H9 (cell line): ENCODE data around the gene ZNF831. TPM values are rescaled to one million over a fixed set of nuclear protein-coding genes. Genes with fewer than 3 reads are reported as not detected.

Source experiments
- DNase-seq: peaks from one replicate; pipeline ENCODE4 v3.0.0-alpha.2; 2017
- H2AFZ ChIP-seq: one replicate; pipeline ENCODE4 v1.6.1; 2013; ENCODE audit warnings: mild to moderate bottlenecking, low read length, control low read depth, moderate library complexity
- H2AK5ac ChIP-seq: 2 replicates; pipeline ENCODE4 v1.6.1; 2013; ENCODE audit warnings: low read length, control low read depth, mixed read lengths; ENCODE audit not compliant: insufficient read length
- H2BK120ac ChIP-seq: one replicate; pipeline ENCODE4 v1.6.1; 2013; ENCODE audit warnings: low read depth, mild to moderate bottlenecking, low read length, control low read depth, inconsistent platforms; ENCODE audit not compliant: poor library complexity, severe bottlenecking
- H2BK12ac ChIP-seq: 2 replicates; pipeline ENCODE4 v1.6.1; 2013; ENCODE audit warnings: low read length, control low read depth, mixed read lengths, low read depth; ENCODE audit not compliant: insufficient read length
- H2BK15ac ChIP-seq: 2 replicates; pipeline ENCODE4 v1.6.1; 2013; ENCODE audit warnings: low read depth, low read length, control low read depth
- H2BK20ac ChIP-seq: one replicate; pipeline ENCODE4 v1.6.1; 2013; ENCODE audit warnings: low read depth, mild to moderate bottlenecking, low read length, control low read depth, inconsistent platforms; ENCODE audit not compliant: poor library complexity, severe bottlenecking
- H2BK5ac ChIP-seq: 2 replicates; pipeline ENCODE4 v1.6.1; 2013; ENCODE audit warnings: low read length, control low read depth, mixed read lengths; ENCODE audit not compliant: insufficient read length
- H3K14ac ChIP-seq: 2 replicates; pipeline ENCODE4 v1.6.1; 2013; ENCODE audit warnings: low read length, control low read depth; ENCODE audit not compliant: insufficient read depth
- H3K18ac ChIP-seq: 2 replicates; pipeline ENCODE4 v1.6.1; 2013; ENCODE audit warnings: low read depth, mild to moderate bottlenecking, mixed read lengths, low read length, control low read depth; ENCODE audit not compliant: insufficient read length
- H3K23ac ChIP-seq: 2 replicates; pipeline ENCODE4 v1.6.1; 2013; ENCODE audit warnings: low read length, control low read depth, mixed read lengths, low read depth; ENCODE audit not compliant: insufficient read length
- H3K23me2 ChIP-seq: 2 replicates; pipeline ENCODE4 v1.6.1; 2013; ENCODE audit warnings: low read depth, mild to moderate bottlenecking, mixed read lengths, low read length, control low read depth; ENCODE audit not compliant: insufficient read length, poor library complexity, severe bottlenecking
- H3K27ac ChIP-seq: 2 replicates; pipeline ENCODE4 v1.5.1; 2013; ENCODE audit warnings: low read length, control low read depth, mixed read lengths, low read depth; ENCODE audit not compliant: insufficient read length
- H3K27me3 ChIP-seq: 2 replicates; pipeline ENCODE4 v1.6.1; 2013; ENCODE audit warnings: low read length, control low read depth, inconsistent platforms; ENCODE audit not compliant: insufficient read depth
- H3K4ac ChIP-seq: 2 replicates; pipeline ENCODE4 v1.6.1; 2013; ENCODE audit warnings: low read depth, mild to moderate bottlenecking, control low read depth, inconsistent platforms, low read length, moderate library complexity
- H3K4me1 ChIP-seq: 2 replicates; pipeline ENCODE4 v1.6.1; 2013; ENCODE audit warnings: low read length, control low read depth, inconsistent platforms; ENCODE audit not compliant: insufficient read depth
- H3K4me2 ChIP-seq: 2 replicates; pipeline ENCODE4 v1.6.1; 2013; ENCODE audit warnings: low read length, control low read depth, mixed read lengths; ENCODE audit not compliant: insufficient read length, insufficient read depth
- H3K56ac ChIP-seq: 2 replicates; pipeline ENCODE4 v1.6.1; 2013; ENCODE audit warnings: low read depth, mild to moderate bottlenecking, mixed read lengths, low read length, control low read depth; ENCODE audit not compliant: insufficient read length
- H3K79me1 ChIP-seq: 2 replicates; pipeline ENCODE4 v1.6.1; 2013; ENCODE audit warnings: low read depth, mild to moderate bottlenecking, moderate library complexity, low read length, control low read depth, inconsistent platforms; ENCODE audit not compliant: insufficient read depth, poor library complexity, severe bottlenecking
- H3K79me2 ChIP-seq: 2 replicates; pipeline ENCODE4 v1.6.1; 2013; ENCODE audit warnings: low read length, control low read depth, inconsistent platforms; ENCODE audit not compliant: insufficient read depth
- H3K9ac ChIP-seq: 2 replicates; pipeline ENCODE4 v1.6.1; 2013; ENCODE audit warnings: low read length, control low read depth, mixed read lengths; ENCODE audit not compliant: insufficient read length; ENCODE audit errors: extremely low read depth
- H3K9me3 ChIP-seq: one replicate; pipeline ENCODE4 v1.6.1; 2013; ENCODE audit warnings: low read depth, low read length, inconsistent platforms; ENCODE audit not compliant: control insufficient read depth
- H3T11ph ChIP-seq: one replicate; pipeline ENCODE4 v1.6.1; 2013; ENCODE audit warnings: mild to moderate bottlenecking, low read length, control low read depth, inconsistent platforms
- H4K20me1 ChIP-seq: one replicate; pipeline ENCODE4 v1.6.1; 2013; ENCODE audit not compliant: control insufficient read depth, insufficient read length, insufficient read depth
- H4K5ac ChIP-seq: 2 replicates; pipeline ENCODE4 v1.6.1; 2013; ENCODE audit warnings: low read depth, mild to moderate bottlenecking, mixed read lengths, low read length, control low read depth; ENCODE audit not compliant: insufficient read length
- H4K8ac ChIP-seq: replicated peaks from 2 replicates; pipeline ENCODE4 v1.6.1; 2013; ENCODE audit warnings: low read length, control low read depth, mixed read lengths, low read depth; ENCODE audit not compliant: insufficient read length
- H4K91ac ChIP-seq: 2 replicates; pipeline ENCODE4 v1.6.1; 2013; ENCODE audit warnings: low read depth, mild to moderate bottlenecking, moderate library complexity, mixed read lengths, low read length, control low read depth; ENCODE audit not compliant: insufficient read length
- H3K27ac Mint-ChIP-seq, 3 experiments: 2 replicates in 2 of 3; 3 replicates in 1 of 3; pipeline ENCODE4 v1.8.0; 2020 to 2021; ENCODE audit warnings: mixed read lengths in 3 of 3, mild to moderate bottlenecking in 1 of 3, moderate library complexity in 1 of 3
- H3K27me3 Mint-ChIP-seq: 2 replicates; pipeline ENCODE4 v1.8.0; 2021; ENCODE audit warnings: low read depth, mild to moderate bottlenecking, moderate library complexity, mixed read lengths
- H3K36me3 Mint-ChIP-seq, 3 experiments: 2 replicates in 2 of 3; 3 replicates in 1 of 3; pipeline ENCODE4 v1.8.0; 2020 to 2021; ENCODE audit warnings: low read depth in 3 of 3, mixed read lengths in 3 of 3; ENCODE audit not compliant: insufficient read depth in 1 of 3
- H3K4me1 Mint-ChIP-seq, 2 experiments: 2 replicates each; pipeline ENCODE4 v1.8.0; 2020; ENCODE audit warnings: mixed read lengths in 2 of 2
- H3K4me3 Mint-ChIP-seq, 2 experiments: 2 replicates in 1 of 2; 3 replicates in 1 of 2; pipeline ENCODE4 v1.8.0; 2020 to 2021; ENCODE audit warnings: mild to moderate bottlenecking in 2 of 2, mixed read lengths in 2 of 2, moderate library complexity in 1 of 2
- H3K9me3 Mint-ChIP-seq, 2 experiments: 2 replicates in 1 of 2; 3 replicates in 1 of 2; pipeline ENCODE4 v1.8.0; 2020; ENCODE audit warnings: mild to moderate bottlenecking in 2 of 2, mixed read lengths in 2 of 2, moderate library complexity in 1 of 2
- WGBS: extraction: QIAGEN DNeasy Blood & Tissue Kit; methylation state at CpG from one replicate; pipeline ENCODE4 v1.1.7; 2013; ENCODE audit warnings: missing lambda C conversion rate, low lambda C conversion rate, mixed read lengths; ENCODE audit not compliant: insufficient read length; ENCODE audit errors: extremely low coverage; 5-methylcytosine and 5-hydroxymethylcytosine counted together
- total RNA-seq: library from RNA; stranded (reverse); gene quantifications from 2 replicates; pipeline ENCODE4 v1.2.1, GENCODE V29; 2021
- TF ChIP-seq, protein P1 (sequence below): fragments of 200-600 bp; sonication (generic); conservative IDR thresholded peaks from 3 replicates; pipeline ENCODE4 v1.8.0; 2021; ENCODE audit warnings: antibody characterized with exemption, mild to moderate bottlenecking

The ZNF831 gene
- total RNA-seq, 1 experiment from 2014 or later = not detected

DNA sequence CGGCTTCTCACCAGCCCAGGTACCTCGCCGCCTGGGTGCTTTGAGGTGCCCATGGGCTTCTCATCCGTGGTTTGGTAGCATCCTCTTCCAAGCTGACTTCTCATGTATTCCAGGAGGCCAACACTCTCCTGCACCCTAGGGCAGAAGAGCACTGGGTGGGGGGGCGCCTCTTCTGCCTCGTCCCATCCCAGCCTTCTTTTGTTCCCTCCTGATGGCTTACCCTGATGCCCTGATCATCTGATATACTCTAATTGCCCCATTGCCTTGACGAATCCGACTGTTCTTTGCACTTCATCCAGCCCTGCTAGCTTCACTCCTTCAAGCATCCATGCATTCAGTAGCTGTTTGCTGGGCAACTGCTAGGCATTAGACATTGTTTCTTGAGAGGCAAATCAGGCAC lies 60.6 kb downstream of the ZNF831 start:
- Histone ChIP-seq H4K8ac (no peak overlapping the region), H3K9me3 (no peaks in the 10 kb centered on the region), H3K9ac (no peak overlapping the region), H2AFZ (no peak overlapping the region), H3K23ac (no peak overlapping the region), H4K20me1 (no peaks in the 10 kb centered on the region), H3K79me2 (no peaks in the 10 kb centered on the region), H3K4ac (no peak overlapping the region), H3K27ac (no peak overlapping the region), H3K23me2 (peaks cover 7% of the 10 kb centered on the region), H2AK5ac (no peak overlapping the region), H2BK20ac (no peak overlapping the region), H3K79me1 (no peaks in the 10 kb centered on the region), H3K18ac (no peak overlapping the region), H3K4me2 (no peak overlapping the region), H3K4me1 (0 out of 2 replicates have a peak, but pooled peaks cover 2% of the 10 kb centered on the region), H3K56ac (no peak overlapping the region), H4K5ac (no peak overlapping the region), H3T11ph (no peak overlapping the region), H2BK12ac (no peak overlapping the region), H2BK120ac (no peak overlapping the region), H2BK5ac (no peak overlapping the region), H3K14ac (no peak overlapping the region), H4K91ac (no peak overlapping the region), H3K27me3 (no peaks in the 10 kb centered on the region; the same call in 1 of the 2 replicates), H2BK15ac (no peak overlapping the region)
- Mint-ChIP-seq H3K36me3 (peaks cover 0 to 4% (median 0%) of the 10 kb centered on the region in 3 experiments; a peak in 1 of 7 replicates), H3K4me3 (no peak overlapping the region), H3K27ac (no peak overlapping the region), H3K4me1 (peaks cover 25 to 30% of the 10 kb centered on the region in 2 experiments), H3K9me3 (peaks cover 0 to 5% of the 10 kb centered on the region in 2 experiments; a peak in 2 of 5 replicates), H3K27me3 (peaks cover 73% of the 10 kb centered on the region)
- TF ChIP-seq, protein P1, sequence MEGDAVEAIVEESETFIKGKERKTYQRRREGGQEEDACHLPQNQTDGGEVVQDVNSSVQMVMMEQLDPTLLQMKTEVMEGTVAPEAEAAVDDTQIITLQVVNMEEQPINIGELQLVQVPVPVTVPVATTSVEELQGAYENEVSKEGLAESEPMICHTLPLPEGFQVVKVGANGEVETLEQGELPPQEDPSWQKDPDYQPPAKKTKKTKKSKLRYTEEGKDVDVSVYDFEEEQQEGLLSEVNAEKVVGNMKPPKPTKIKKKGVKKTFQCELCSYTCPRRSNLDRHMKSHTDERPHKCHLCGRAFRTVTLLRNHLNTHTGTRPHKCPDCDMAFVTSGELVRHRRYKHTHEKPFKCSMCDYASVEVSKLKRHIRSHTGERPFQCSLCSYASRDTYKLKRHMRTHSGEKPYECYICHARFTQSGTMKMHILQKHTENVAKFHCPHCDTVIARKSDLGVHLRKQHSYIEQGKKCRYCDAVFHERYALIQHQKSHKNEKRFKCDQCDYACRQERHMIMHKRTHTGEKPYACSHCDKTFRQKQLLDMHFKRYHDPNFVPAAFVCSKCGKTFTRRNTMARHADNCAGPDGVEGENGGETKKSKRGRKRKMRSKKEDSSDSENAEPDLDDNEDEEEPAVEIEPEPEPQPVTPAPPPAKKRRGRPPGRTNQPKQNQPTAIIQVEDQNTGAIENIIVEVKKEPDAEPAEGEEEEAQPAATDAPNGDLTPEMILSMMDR = no peak
- WGBS = no CpG with 5 or more reads among the region's 8 CpGs
- DNase-seq = no peak
